Nephron progenitor cell (in vitro differentiated cells): ENCODE measurements around the gene CPNE5.

Experiments used
- DNase-seq: peaks from one replicate; pipeline ENCODE4 v3.0.0; 2021
- H3K27ac Mint-ChIP-seq: 2 replicates; pipeline ENCODE4 v1.8.0; 2021; ENCODE audit warnings: mild to moderate bottlenecking, moderate library complexity, mixed read lengths
- H3K27me3 Mint-ChIP-seq: 2 replicates; pipeline ENCODE4 v1.8.0; 2021; ENCODE audit warnings: mild to moderate bottlenecking, low read depth, mixed read lengths; ENCODE audit not compliant: poor library complexity
- H3K36me3 Mint-ChIP-seq: 2 replicates; pipeline ENCODE4 v1.8.0; 2021; ENCODE audit warnings: low read depth, mixed read lengths
- H3K4me1 Mint-ChIP-seq: 2 replicates; pipeline ENCODE4 v1.8.0; 2021; ENCODE audit warnings: mixed read lengths
- H3K4me3 Mint-ChIP-seq: 2 replicates; pipeline ENCODE4 v1.8.0; 2021; ENCODE audit warnings: mild to moderate bottlenecking, moderate library complexity, mixed read lengths
- H3K9me3 Mint-ChIP-seq: 2 replicates; pipeline ENCODE4 v1.8.0; 2021; ENCODE audit warnings: mild to moderate bottlenecking, moderate library complexity, mixed read lengths
- TF ChIP-seq, protein P1 (sequence below): fragments of 200-600 bp; sonication (generic); IDR thresholded peaks from 2 replicates; pipeline ENCODE4 v1.5.0; 2021; ENCODE audit warnings: antibody characterized with exemption

CPNE5 gene

DNA sequence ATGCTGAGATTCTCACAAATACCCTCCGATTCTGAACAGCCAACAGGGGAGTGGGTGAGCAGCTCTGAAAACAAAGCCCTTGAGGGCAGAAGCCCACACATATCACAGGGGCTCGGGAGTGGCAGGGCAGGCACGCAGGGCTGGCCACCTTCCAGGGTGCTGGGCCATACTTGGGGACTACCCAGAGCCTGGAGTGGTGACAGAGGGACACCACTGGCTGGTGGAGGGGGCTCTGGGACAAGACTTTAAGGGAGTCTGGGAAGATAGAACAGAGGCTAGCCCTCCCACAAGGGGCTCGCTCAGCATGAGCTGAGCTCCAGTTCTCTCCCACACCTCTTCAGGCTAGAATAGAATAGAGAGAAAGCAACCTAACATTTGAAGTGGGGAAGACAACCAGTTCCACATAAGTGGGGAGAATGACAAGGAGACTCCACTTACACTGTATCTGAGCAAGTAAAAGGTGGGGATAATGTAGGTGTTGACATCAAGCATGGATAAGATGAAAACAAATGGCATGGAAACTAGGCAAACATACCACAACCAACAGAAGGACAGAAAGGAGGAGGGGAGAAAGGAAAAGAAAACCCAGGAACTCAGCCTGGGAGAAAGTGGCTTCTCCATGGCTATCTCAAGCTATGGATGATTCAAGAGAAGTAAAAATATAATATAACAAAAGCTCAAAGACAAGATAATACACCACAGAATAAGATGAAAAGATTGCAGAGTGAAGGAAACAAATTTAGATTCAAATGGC lies 28.4 kb upstream of the CPNE5 start:
- Mint-ChIP-seq H3K27me3 (no peaks in the 10 kb centered on the region), H3K27ac (peak overlapping the region; percentile 25), H3K4me3 (no peak overlapping the region), H3K36me3 (peaks cover 65% of the 10 kb centered on the region), H3K9me3 (no peaks in the 10 kb centered on the region), H3K4me1 (peaks cover 38% of the 10 kb centered on the region)
- TF ChIP-seq, protein P1, sequence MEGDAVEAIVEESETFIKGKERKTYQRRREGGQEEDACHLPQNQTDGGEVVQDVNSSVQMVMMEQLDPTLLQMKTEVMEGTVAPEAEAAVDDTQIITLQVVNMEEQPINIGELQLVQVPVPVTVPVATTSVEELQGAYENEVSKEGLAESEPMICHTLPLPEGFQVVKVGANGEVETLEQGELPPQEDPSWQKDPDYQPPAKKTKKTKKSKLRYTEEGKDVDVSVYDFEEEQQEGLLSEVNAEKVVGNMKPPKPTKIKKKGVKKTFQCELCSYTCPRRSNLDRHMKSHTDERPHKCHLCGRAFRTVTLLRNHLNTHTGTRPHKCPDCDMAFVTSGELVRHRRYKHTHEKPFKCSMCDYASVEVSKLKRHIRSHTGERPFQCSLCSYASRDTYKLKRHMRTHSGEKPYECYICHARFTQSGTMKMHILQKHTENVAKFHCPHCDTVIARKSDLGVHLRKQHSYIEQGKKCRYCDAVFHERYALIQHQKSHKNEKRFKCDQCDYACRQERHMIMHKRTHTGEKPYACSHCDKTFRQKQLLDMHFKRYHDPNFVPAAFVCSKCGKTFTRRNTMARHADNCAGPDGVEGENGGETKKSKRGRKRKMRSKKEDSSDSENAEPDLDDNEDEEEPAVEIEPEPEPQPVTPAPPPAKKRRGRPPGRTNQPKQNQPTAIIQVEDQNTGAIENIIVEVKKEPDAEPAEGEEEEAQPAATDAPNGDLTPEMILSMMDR: no peak
- DNase-seq: no peak

DNA sequence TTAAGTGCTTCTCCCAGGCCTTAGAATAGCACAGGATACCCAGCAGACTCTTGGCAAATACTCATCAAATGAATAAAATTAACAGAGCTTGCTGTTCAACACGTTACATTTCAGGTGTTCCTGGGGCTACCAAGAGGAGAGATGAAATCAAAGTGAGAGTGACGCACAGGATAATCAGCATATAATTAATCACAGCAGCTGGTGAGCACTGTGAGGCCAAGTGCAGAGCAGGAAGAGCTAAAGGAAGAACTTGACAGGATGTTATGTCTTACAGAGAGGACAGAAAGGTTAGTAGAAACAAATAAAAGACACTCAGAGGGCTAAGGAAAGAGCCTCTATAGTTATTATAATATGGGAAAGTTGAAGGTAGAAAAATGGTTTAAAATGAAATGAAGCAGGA lies 26.6 kb upstream of the CPNE5 start:
- TF ChIP-seq, protein P1: no peak
- H3K27me3 Mint-ChIP-seq: no peaks in the 10 kb centered on the region
- no peak overlapping the region for H3K4me3 Mint-ChIP-seq
- H3K9me3 Mint-ChIP-seq: no peaks in the 10 kb centered on the region
- peaks cover 36% of the 10 kb centered on the region for H3K4me1 Mint-ChIP-seq
- no peak overlapping the region for H3K27ac Mint-ChIP-seq
- no peak for DNase-seq
- H3K36me3 Mint-ChIP-seq: peaks cover 66% of the 10 kb centered on the region

DNA sequence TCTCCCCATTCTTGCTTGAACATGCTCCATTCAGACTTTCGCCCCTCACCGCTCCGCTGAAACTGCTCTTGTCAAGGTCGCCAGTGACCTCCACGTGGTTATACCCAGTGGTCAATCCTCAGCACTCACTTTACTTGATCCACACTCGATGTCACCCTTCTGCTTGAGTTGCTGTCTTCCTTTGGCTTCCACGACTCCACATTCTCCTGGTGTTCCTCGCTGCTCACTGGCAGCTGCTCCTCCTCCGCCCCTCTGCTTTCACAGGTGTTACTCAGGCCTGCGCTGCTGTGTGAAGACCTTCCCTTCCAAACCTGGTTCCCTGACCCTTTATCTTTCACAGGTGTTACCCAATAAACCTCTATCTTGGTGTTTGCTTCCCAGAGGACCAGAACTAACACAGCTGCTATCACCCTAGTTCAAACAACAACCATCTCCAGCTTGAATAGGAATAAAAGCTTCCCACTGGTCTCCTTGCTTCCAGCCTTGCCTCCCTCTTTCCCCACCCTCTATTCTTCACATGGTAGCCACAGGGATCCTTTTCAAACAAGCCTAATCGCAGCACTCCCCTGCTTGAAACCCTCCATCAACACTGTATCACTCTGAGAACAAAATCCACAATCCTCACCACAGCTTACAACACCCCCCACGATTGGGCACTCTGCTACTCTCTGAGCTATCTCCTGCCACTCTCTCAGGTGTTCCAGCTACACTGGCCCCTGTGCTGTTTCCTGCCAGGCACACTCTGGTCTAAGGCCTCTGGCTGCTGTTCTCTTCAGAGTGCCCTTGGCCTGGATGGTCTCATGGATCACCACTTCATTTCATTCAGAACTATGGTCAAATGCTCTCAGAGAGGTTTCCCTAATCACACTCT lies 24.7 kb upstream of the CPNE5 start:
- no peak for DNase-seq
- Mint-ChIP-seq H3K9me3 (no peaks in the 10 kb centered on the region), H3K27ac (peak overlapping the region; percentile 82), H3K27me3 (no peaks in the 10 kb centered on the region), H3K4me1 (peaks cover 37% of the 10 kb centered on the region), H3K4me3 (no peak overlapping the region), H3K36me3 (peaks cover 68% of the 10 kb centered on the region)
- TF ChIP-seq, protein P1: no peak

DNA sequence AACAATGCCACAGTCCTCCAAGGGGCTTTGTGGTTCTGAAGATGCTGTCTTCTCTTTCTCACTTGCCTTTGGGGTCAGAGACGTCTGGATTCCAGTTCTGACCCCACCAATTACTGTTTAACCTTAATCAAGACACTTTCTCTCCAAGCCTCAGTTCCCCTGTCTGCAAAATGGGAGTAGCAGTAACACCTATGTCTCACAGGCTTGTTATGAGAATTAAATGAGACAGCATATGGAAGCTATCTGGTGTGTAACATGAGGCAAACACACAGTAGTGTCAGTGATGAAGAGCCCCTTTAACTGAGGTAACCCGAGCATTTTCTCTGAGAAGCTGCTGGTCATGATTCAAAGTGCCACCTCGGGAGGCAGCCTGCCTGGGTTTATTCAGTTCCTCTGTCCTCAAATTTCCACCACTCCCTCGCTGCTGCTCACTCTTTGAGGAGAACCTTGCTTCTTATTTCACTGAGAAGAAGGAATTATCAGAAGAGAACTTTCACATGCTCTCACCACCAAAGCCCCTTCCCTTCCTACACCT lies 23.7 kb upstream of the CPNE5 start:
- Mint-ChIP-seq H3K36me3 (peaks cover 67% of the 10 kb centered on the region), H3K9me3 (no peaks in the 10 kb centered on the region), H3K4me3 (peak overlapping the region; percentile 14), H3K27ac (peak overlapping the region; percentile 82), H3K4me1 (peaks cover 38% of the 10 kb centered on the region), H3K27me3 (no peaks in the 10 kb centered on the region)
- DNase-seq: no peak
- TF ChIP-seq, protein P1: no peak

DNA sequence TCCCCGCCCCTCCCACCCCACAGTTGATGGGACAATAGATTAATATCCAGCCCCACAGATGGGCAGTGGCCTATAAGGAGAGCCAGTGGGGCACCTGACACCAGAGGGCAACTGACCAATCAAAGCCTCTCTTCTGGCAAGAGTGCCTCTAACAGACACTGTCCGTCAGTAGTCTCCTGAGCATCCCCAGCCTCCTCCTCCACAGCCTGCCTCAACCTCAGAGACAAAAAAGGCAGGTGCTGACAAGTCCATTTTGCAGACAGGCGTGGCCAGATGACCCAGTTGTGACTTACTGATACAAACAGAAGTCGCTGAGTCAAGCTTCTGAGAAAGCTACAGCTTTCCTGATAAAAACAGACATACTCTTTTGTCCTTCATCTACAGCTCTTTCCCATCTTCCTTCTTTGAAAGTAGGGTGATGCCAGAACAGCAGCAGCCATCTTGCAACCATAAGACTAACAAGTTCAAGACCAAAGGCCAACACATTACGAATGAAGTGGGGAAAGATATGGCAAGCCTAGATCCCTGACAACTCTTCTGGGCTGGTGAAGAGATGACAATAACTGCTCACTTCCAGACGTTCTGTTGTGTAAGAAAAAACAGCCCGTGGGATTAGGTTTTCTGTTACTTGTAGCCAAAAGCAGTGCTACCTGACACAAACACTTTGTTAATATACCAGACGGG lies 23.1 kb upstream of the CPNE5 start:
- Mint-ChIP-seq H3K36me3 (peaks cover 63% of the 10 kb centered on the region), H3K27me3 (no peaks in the 10 kb centered on the region), H3K4me1 (peaks cover 32% of the 10 kb centered on the region), H3K9me3 (no peaks in the 10 kb centered on the region), H3K27ac (no peak overlapping the region), H3K4me3 (no peak overlapping the region)
- no peak for DNase-seq
- TF ChIP-seq, protein P1: no peak
